DMS79 treated with DMSO at 0.1 percent for 48 hours (cell line): ENCODE data around the gene UBE2Q2.
"Not testable (repeated sequence)": the region's sequence is repeated elsewhere in the genome, so short reads cannot be mapped to it uniquely, and the experiment has no call there.

ENCODE experiments used
- DNase-seq: peaks from one replicate; lab custom pipeline; 2025; lab: John Stamatoyannopoulos, UW

Gene UBE2Q2

GRCh38 chr15:75864213-75865059 is 21.2 kb downstream of the UBE2Q2 start:
- DNase-seq, result no peak

- not testable (repeated sequence) for DNase-seq
Measured at GRCh38 chr15:75866045-75866444, 22.8 kb downstream of the UBE2Q2 start.

GRCh38 chr15:75866916-75867315 is 23.7 kb downstream of the UBE2Q2 start:
- DNase-seq, result no peak

- no peak for DNase-seq
Measured at GRCh38 chr15:75867449-75867848, 24.2 kb downstream of the UBE2Q2 start.

- DNase-seq, result no peak
Measured at GRCh38 chr15:75868019-75868418, 24.8 kb downstream of the UBE2Q2 start.

- DNase-seq, result no peak
Measured at GRCh38 chr15:75869446-75869845, 26.2 kb downstream of the UBE2Q2 start.

GRCh38 chr15:75871589-75871988 is 28.3 kb downstream of the UBE2Q2 start:
- DNase-seq, result not testable (repeated sequence)

GRCh38 chr15:75872403-75872990 is 29.2 kb downstream of the UBE2Q2 start:
- no peak for DNase-seq

GRCh38 chr15:75884041-75884440 is 40.8 kb downstream of the UBE2Q2 start:
- DNase-seq, result no peak

- DNase-seq, result no peak
Measured at GRCh38 chr15:75887178-75887577, 43.9 kb downstream of the UBE2Q2 start.

- no peak for DNase-seq
Measured at GRCh38 chr15:75891895-75892294, 48.6 kb downstream of the UBE2Q2 start.

- no peak for DNase-seq
Measured at GRCh38 chr15:75895731-75896130, 52.5 kb downstream of the UBE2Q2 start.

- DNase-seq, result no peak
Measured at GRCh38 chr15:75900577-75900976, 57.3 kb downstream of the UBE2Q2 start.

GRCh38 chr15:75902129-75902557 is 58.9 kb downstream of the UBE2Q2 start:
- DNase-seq, result no peak

GRCh38 chr15:75903331-75904239 is 60.3 kb downstream of the UBE2Q2 start, which contains the start of gene FBXO22:
FBXO22 (plus strand) TSS chr15:75903878; CDS start chr15:75903964, 86 bp downstream.
- DNase-seq, result peak; percentile 60

GRCh38 chr15:75905231-75905630 is 62.0 kb downstream of the UBE2Q2 start:
- DNase-seq, result no peak

GRCh38 chr15:75910355-75910754 is 67.1 kb downstream of the UBE2Q2 start:
- DNase-seq, result not testable (repeated sequence)

- no peak for DNase-seq
Measured at GRCh38 chr15:75916978-75917377, 73.7 kb downstream of the UBE2Q2 start.

GRCh38 chr15:75918135-75918534 is 74.9 kb downstream of the UBE2Q2 start:
- no peak for DNase-seq

GRCh38 chr15:75920079-75920478 is 76.8 kb downstream of the UBE2Q2 start:
- DNase-seq, result no peak

GRCh38 chr15:75921732-75922703 is 78.8 kb downstream of the UBE2Q2 start:
- no peak for DNase-seq
